HEK293 (cell line): ENCODE data around the gene CD2AP.

Source experiments
- CTCF ChIA-PET: fragments of 350-600 bp; formaldehyde crosslinking; extraction: SDS; loops from one replicate; lab custom pipeline; 2021; ENCODE audit warnings: antibody characterized with exemption; lab: Yijun Ruan, JAX
- POLR2A ChIA-PET: fragments of 300-600 bp; formaldehyde crosslinking; extraction: SDS; loops from one replicate; lab custom pipeline; 2020; ENCODE audit warnings: antibody characterized with exemption, inconsistent platforms; lab: Yijun Ruan, JAX
- H3K27ac ChIP-seq: fragments of 200-500 bp; sonication (Bioruptor generic); 2 replicates; pipeline ENCODE4 v1.5.1; 2014; ENCODE audit warnings: low read depth, low read length, control low read depth, inconsistent platforms; ENCODE audit errors: extremely low read depth
- H3K36me3 ChIP-seq, 2 experiments: fragments of 200-500 bp in 1 of 2; sonication (Bioruptor generic) in 1 of 2; 1 replicate in 1 of 2; 2 replicates in 1 of 2; pipeline ENCODE4 v1.5.1; 2014 to 2017; ENCODE audit warnings: inconsistent platforms in 2 of 2, low read length in 2 of 2; ENCODE audit not compliant: control insufficient read depth in 2 of 2, insufficient read depth in 1 of 2
- H3K4me1 ChIP-seq: fragments of 200-500 bp; sonication (Bioruptor generic); 2 replicates; pipeline ENCODE4 v1.5.1; 2014; ENCODE audit warnings: mild to moderate bottlenecking, low read length, inconsistent platforms; ENCODE audit not compliant: control insufficient read depth, insufficient read depth
- H3K4me3 ChIP-seq: 2 replicates; pipeline ENCODE4 v1.5.1; 2011; ENCODE audit warnings: low read depth, mild to moderate bottlenecking, control low read depth, low read length, moderate library complexity
- H3K9me3 ChIP-seq: fragments of 200-500 bp; sonication (Bioruptor generic); 2 replicates; pipeline ENCODE4 v1.5.1; 2014; ENCODE audit warnings: low read depth, low read length, inconsistent platforms; ENCODE audit not compliant: control insufficient read depth, insufficient read depth
- CTCF ChIP-seq: fragments of 450-650 bp; formaldehyde crosslinking; IDR thresholded peaks from 2 replicates; pipeline ENCODE4 v1.5.1; 2016; ENCODE audit warnings: missing biosample characterization, missing genetic modification characterization
- GFI1B ChIP-seq: fragments of 450-650 bp; formaldehyde crosslinking; IDR thresholded peaks from 2 replicates; pipeline ENCODE4 v1.5.1; 2016; ENCODE audit warnings: missing biosample characterization, missing genetic modification characterization
- GLIS1 ChIP-seq: fragments of 450-650 bp; formaldehyde crosslinking; IDR thresholded peaks from 2 replicates; pipeline ENCODE4 v1.5.1; 2016; ENCODE audit warnings: missing biosample characterization, missing genetic modification characterization
- MEIS1 ChIP-seq: sonication (generic); formaldehyde crosslinking; IDR thresholded peaks from 2 replicates; pipeline ENCODE4 v1.8.1; 2022; ENCODE audit warnings: missing genetic modification reagents, mild to moderate bottlenecking, borderline replicate concordance
- PRDM1 ChIP-seq: fragments of 450-650 bp; formaldehyde crosslinking; IDR thresholded peaks from 2 replicates; pipeline ENCODE4; 2016; ENCODE audit warnings: missing biosample characterization, missing genetic modification characterization
- PRDM6 ChIP-seq: fragments of 450-650 bp; formaldehyde crosslinking; IDR thresholded peaks from 2 replicates; pipeline ENCODE4 v1.5.1; 2017; ENCODE audit warnings: missing biosample characterization, missing genetic modification characterization
- RBAK ChIP-seq: fragments of 450-650 bp; formaldehyde crosslinking; IDR thresholded peaks from 2 replicates; pipeline ENCODE4 v1.5.1; 2016; ENCODE audit warnings: missing biosample characterization, missing genetic modification characterization
- SETDB1 ChIP-seq: IDR thresholded peaks from one replicate; pipeline ENCODE4 v1.6.1; 2017; ENCODE audit warnings: mild to moderate bottlenecking, low read length, moderate library complexity, mixed read lengths; ENCODE audit not compliant: insufficient read length
- SP7 ChIP-seq: fragments of 450-650 bp; formaldehyde crosslinking; IDR thresholded peaks from 2 replicates; pipeline ENCODE4 v1.5.1; 2016; ENCODE audit warnings: missing biosample characterization, missing genetic modification characterization
- ZBTB48 ChIP-seq: fragments of 450-650 bp; formaldehyde crosslinking; IDR thresholded peaks from 2 replicates; pipeline ENCODE4 v1.5.1; 2016; ENCODE audit warnings: missing biosample characterization, missing genetic modification characterization
- ZNF114 ChIP-seq: fragments of 450-650 bp; formaldehyde crosslinking; IDR thresholded peaks from 2 replicates; pipeline ENCODE4 v1.5.0; 2017; ENCODE audit warnings: missing biosample characterization, missing genetic modification characterization
- ZNF133 ChIP-seq: fragments of 450-650 bp; formaldehyde crosslinking; IDR thresholded peaks from 2 replicates; pipeline ENCODE4 v1.5.1; 2016; ENCODE audit warnings: missing biosample characterization, missing genetic modification characterization
- ZNF157 ChIP-seq: fragments of 450-650 bp; formaldehyde crosslinking; IDR thresholded peaks from 2 replicates; pipeline ENCODE4 v1.5.1; 2016; ENCODE audit warnings: missing biosample characterization, missing genetic modification characterization
- ZNF16 ChIP-seq: fragments of 450-650 bp; formaldehyde crosslinking; IDR thresholded peaks from 2 replicates; pipeline ENCODE4 v1.5.1; 2016; ENCODE audit warnings: low read depth, missing biosample characterization, missing genetic modification characterization
- ZNF292 ChIP-seq: fragments of 450-650 bp; formaldehyde crosslinking; IDR thresholded peaks from 2 replicates; pipeline ENCODE4 v1.5.1; 2016; ENCODE audit warnings: low read depth, missing biosample characterization, missing genetic modification characterization, borderline replicate concordance
- ZNF37A ChIP-seq: fragments of 450-650 bp; IDR thresholded peaks from 2 replicates; pipeline ENCODE4 v1.5.1; 2018; ENCODE audit warnings: missing biosample characterization, missing genetic modification characterization
- ZNF501 ChIP-seq: fragments of 450-650 bp; formaldehyde crosslinking; IDR thresholded peaks from 2 replicates; pipeline ENCODE4 v1.5.1; 2016; ENCODE audit warnings: missing biosample characterization, missing genetic modification characterization
- ZNF529 ChIP-seq: fragments of 450-650 bp; formaldehyde crosslinking; IDR thresholded peaks from 2 replicates; pipeline ENCODE4 v1.5.1; 2017; ENCODE audit warnings: missing genetic modification characterization, missing biosample characterization; ENCODE audit not compliant: insufficient replicate concordance
- ZNF623 ChIP-seq: fragments of 450-650 bp; formaldehyde crosslinking; IDR thresholded peaks from 2 replicates; pipeline ENCODE4 v1.5.1; 2016; ENCODE audit warnings: missing biosample characterization, missing genetic modification characterization
- ZNF792 ChIP-seq: fragments of 450-650 bp; formaldehyde crosslinking; IDR thresholded peaks from 2 replicates; pipeline ENCODE4 v1.5.1; 2016; ENCODE audit warnings: missing biosample characterization, missing genetic modification characterization
- TF ChIP-seq, protein P1 (sequence below): fragments of 450-650 bp; formaldehyde crosslinking; IDR thresholded peaks from 2 replicates; pipeline ENCODE4 v1.5.1; 2016; ENCODE audit warnings: missing biosample characterization, missing genetic modification characterization
- TF ChIP-seq, protein P2 (sequence below): fragments of 450-650 bp; formaldehyde crosslinking; IDR thresholded peaks from 2 replicates; pipeline ENCODE4 v1.5.1; 2017; ENCODE audit warnings: missing biosample characterization, mild to moderate bottlenecking, missing genetic modification characterization, moderate library complexity
- TF ChIP-seq, protein P3 (sequence below): fragments of 450-650 bp; formaldehyde crosslinking; IDR thresholded peaks from 2 replicates; pipeline ENCODE4 v1.5.1; 2016; ENCODE audit warnings: missing biosample characterization, missing genetic modification characterization

CD2AP gene

DNA sequence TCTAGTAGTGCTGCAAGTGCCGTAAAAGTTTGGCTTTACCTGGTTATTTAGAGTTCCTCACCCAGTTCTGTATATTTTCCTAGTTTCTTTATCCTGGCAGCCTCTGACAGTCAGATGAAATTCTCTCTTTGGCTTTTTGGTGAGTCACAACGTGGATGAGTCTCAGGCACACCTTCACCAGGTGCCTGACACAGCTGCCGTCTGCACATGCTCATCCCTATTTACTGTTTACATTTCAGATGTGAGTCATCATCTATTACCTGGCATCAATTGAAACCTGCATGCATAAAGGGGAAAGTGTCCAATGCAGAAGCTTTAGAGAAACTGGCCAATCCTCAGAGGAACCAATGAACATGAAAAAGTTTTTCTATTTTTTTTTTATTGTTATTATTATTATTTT, 187.5 kb downstream of the CD2AP start:
- Histone ChIP-seq H3K4me1 (peaks cover 7% of the 10 kb centered on the region), H3K4me3 (no peak overlapping the region), H3K27ac (no peak overlapping the region), H3K36me3 (no peaks in the 10 kb centered on the region), H3K9me3 (no peaks in the 10 kb centered on the region)
- ChIA-PET CTCF (no interaction called here), POLR2A (no interaction called here)
- TF ChIP-seq, protein P1, sequence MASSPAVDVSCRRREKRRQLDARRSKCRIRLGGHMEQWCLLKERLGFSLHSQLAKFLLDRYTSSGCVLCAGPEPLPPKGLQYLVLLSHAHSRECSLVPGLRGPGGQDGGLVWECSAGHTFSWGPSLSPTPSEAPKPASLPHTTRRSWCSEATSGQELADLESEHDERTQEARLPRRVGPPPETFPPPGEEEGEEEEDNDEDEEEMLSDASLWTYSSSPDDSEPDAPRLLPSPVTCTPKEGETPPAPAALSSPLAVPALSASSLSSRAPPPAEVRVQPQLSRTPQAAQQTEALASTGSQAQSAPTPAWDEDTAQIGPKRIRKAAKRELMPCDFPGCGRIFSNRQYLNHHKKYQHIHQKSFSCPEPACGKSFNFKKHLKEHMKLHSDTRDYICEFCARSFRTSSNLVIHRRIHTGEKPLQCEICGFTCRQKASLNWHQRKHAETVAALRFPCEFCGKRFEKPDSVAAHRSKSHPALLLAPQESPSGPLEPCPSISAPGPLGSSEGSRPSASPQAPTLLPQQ (tag by site-specific recombination) = no peak
- 0 out of 2 replicates have a peak, but pooled peaks have one; percentile 10 for TF ChIP-seq PRDM1 (tag by site-specific recombination)

DNA sequence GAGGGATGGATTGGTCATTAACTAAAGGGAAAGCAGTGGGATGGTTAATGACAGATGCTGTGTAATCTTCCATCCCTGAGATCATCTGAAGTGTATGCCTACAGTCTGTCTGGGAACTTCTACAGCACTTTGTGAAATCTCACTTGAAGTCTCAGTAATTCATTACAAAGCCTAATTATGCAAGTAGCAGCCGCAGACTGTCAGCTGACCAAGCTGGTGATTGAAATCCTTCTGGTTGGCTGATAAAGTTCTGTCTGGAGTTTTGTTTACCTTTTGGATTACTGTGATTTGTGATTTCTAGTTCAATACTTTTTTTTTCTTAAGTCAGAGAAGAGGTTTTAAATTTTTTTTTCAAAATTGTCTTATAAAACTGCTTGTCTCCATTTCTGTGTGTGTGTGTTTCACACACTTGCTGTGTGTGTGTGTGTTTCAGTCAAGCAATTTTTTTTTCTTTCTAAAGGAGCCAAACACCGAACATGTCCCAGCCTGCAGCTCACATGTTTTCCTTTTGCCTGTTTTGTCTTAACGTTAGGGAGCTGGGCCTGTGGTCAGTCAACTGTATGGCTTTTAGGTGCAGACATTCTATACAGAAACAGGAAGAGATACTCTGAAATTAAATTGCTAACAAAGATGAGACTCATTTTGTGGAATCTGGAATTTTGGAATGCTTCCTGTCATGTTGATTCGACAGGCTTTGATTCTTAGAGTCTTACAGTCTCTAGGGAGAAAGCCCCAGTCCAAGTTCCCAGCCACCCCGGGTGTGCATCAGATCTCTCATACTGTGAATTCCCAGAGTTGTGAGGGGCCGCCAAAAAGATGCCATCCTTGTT, 192.3 kb downstream of the CD2AP start:
- peaks cover 19% of the 10 kb centered on the region for H3K4me1 ChIP-seq
- ChIA-PET CTCF (interaction anchor here (0.6 to 1.3 kb wide), 3 partner anchors 14 to 64 kb away, joined by 3 to 6 read pairs (median 4); no protein-coding TSS in a partner anchor), POLR2A (interaction anchor here (0.7 to 1.1 kb wide), 4 partner anchors 14 to 1095 kb away, joined by 3 to 8 read pairs (median 3); partner anchors contain the start of gene CD2AP)
- no peaks in the 10 kb centered on the region for H3K9me3 ChIP-seq
- H3K36me3 ChIP-seq = no peaks in the 10 kb centered on the region
- H3K27ac ChIP-seq = peak overlapping the region; percentile 88
- no peak overlapping the region for H3K4me3 ChIP-seq
- TF ChIP-seq RBAK (tag by site-specific recombination) = no peak
- TF ChIP-seq MEIS1 (CRISPR knock-in tag) = no peak
- peak; percentile 57; the same call in 1 of the 2 replicates for TF ChIP-seq ZBTB48
- TF ChIP-seq ZNF157 = no peak
- TF ChIP-seq ZNF792 (tag by site-specific recombination) = no peak
- TF ChIP-seq, protein P2, sequence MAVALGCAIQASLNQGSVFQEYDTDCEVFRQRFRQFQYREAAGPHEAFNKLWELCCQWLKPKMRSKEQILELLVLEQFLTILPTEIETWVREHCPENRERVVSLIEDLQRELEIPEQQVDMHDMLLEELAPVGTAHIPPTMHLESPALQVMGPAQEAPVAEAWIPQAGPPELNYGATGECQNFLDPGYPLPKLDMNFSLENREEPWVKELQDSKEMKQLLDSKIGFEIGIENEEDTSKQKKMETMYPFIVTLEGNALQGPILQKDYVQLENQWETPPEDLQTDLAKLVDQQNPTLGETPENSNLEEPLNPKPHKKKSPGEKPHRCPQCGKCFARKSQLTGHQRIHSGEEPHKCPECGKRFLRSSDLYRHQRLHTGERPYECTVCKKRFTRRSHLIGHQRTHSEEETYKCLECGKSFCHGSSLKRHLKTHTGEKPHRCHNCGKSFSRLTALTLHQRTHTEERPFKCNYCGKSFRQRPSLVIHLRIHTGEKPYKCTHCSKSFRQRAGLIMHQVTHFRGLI (tag by site-specific recombination) = no peak
- TF ChIP-seq ZNF114 (tag by site-specific recombination) = no peak
- TF ChIP-seq ZNF501 (tag by site-specific recombination) = no peak
- no peak for TF ChIP-seq GLIS1
- TF ChIP-seq CTCF (tag by site-specific recombination) = no peak
- no peak for TF ChIP-seq SP7 (tag by site-specific recombination)
- TF ChIP-seq ZNF37A = no peak
- no peak for TF ChIP-seq ZNF529
- TF ChIP-seq PRDM6 (tag by site-specific recombination) = peak; percentile 28; the same call in 1 of the 2 replicates
- TF ChIP-seq ZNF623 (tag by site-specific recombination) = no peak
- peak; percentile 35 for TF ChIP-seq SETDB1
- no peak for TF ChIP-seq ZNF292
- peak; percentile 67; the same call in 1 of the 2 replicates for TF ChIP-seq GFI1B (tag by site-specific recombination)
- no peak for TF ChIP-seq ZNF16
- TF ChIP-seq ZNF133 (tag by site-specific recombination) = no peak
- TF ChIP-seq, protein P3, sequence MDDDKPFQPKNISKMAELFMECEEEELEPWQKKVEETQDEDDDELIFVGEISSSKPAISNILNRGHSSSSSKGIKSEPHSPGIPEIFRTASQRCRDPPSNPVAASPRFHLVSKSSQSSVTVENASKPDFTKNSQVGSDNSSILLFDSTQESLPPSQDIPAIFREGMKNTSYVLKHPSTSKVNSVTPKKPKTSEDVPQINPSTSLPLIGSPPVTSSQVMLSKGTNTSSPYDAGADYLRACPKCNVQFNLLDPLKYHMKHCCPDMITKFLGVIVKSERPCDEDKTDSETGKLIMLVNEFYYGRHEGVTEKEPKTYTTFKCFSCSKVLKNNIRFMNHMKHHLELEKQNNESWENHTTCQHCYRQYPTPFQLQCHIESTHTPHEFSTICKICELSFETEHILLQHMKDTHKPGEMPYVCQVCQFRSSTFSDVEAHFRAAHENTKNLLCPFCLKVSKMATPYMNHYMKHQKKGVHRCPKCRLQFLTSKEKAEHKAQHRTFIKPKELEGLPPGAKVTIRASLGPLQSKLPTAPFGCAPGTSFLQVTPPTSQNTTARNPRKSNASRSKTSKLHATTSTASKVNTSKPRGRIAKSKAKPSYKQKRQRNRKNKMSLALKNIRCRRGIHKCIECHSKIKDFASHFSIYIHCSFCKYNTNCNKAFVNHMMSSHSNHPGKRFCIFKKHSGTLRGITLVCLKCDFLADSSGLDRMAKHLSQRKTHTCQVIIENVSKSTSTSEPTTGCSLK (tag by site-specific recombination) = no peak
